Measurements from ENCODE around the gene PLCG2. TPM values are rescaled to one million over a fixed set of nuclear protein-coding genes. Genes with fewer than 3 reads are reported as not detected.

The PLCG2 gene
- polyA plus RNA-seq, 3 donors = 19.5 to 47.4 (median 35.5) TPM

DNA sequence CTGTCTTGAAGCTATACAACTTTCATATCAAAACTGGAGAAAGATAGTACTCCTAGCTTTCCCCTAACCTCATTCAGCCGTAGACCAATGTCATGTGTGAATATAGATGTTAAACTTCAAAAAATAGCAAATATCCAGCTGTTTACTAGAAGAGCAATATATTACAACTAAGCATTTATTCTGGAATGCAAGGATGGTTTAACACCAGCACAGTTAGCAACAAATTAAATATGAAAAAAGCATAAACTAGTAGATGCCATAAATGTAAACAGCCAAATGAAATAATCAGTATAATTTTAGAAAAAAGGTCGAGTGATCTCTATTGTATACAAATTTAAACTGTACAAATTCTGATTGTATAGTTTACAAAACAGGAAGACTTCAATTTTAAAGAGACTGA is 172.5 kb downstream of the PLCG2 start:
- Histone ChIP-seq H3K36me3 (replicated peaks in 1 of 2; ENCODE audit: control insufficient read depth in 1 of 2, insufficient read depth in 2 of 2, low read length in 2 of 2) (peaks cover 77 to 97% of the 10 kb centered on the region in 2 donors), H3K27ac (ENCODE audit: low read depth in 1 of 2, low read length in 2 of 2) (no peak overlapping the region), H3K9ac (ENCODE audit: insufficient read depth, low read length, poor library complexity, severe bottlenecking) (no peak overlapping the region), H3K4me3 (replicated peaks in 1 of 3; ENCODE audit: low read depth in 2 of 3, low read length in 3 of 3) (no peak overlapping the region), H3K4me1 (ENCODE audit: control insufficient read depth in 1 of 2, insufficient read depth in 2 of 2, low read length in 2 of 2) (peaks cover 9 to 12% of the 10 kb centered on the region in 2 donors), H2AFZ (ENCODE audit: insufficient read depth, low read depth, low read length, poor library complexity, severe bottlenecking) (no peak overlapping the region), H3K79me2 (ENCODE audit: insufficient read depth, low read length) (no peaks in the 10 kb centered on the region), H3K27me3 (ENCODE audit: control insufficient read depth in 2 of 2, insufficient read depth in 2 of 2, low read length in 2 of 2) (no peaks in the 10 kb centered on the region), H3K9me3 (replicated peaks in 1 of 2; ENCODE audit: control insufficient read depth in 1 of 2, insufficient read depth in 1 of 2, low read length in 2 of 2) (peaks cover 5 to 37% of the 10 kb centered on the region in 2 donors), H3K4me2 (replicated peaks; ENCODE audit: extremely low read depth, low read length, poor library complexity, severe bottlenecking) (no peak overlapping the region), H4K20me1 (ENCODE audit: insufficient read depth, low read length) (peaks cover 4% of the 10 kb centered on the region)
- Mint-ChIP-seq H3K4me1 (peaks cover 16% of the 10 kb centered on the region), H3K4me3 (no peak overlapping the region), H3K36me3 (peaks cover 90% of the 10 kb centered on the region in 2 donors), H3K27ac (no peak overlapping the region), H3K27me3 (ENCODE audit: low read depth in 3 of 3) (peaks cover 0 to 3% (median 0%) of the 10 kb centered on the region in 3 donors), H3K9me3 (peaks cover 10 to 22% (median 15%) of the 10 kb centered on the region in 7 donors)
- WGBS (ENCODE audit: insufficient coverage) = no CpG with 5 or more reads among the region's 2 CpGs
- no peak for TF ChIP-seq CTCF (IDR thresholded peaks at IDR 0.05)
- intact Hi-C loops (cut with micrococcal nuclease) = no loop called here
- DNase-seq = no peak

DNA sequence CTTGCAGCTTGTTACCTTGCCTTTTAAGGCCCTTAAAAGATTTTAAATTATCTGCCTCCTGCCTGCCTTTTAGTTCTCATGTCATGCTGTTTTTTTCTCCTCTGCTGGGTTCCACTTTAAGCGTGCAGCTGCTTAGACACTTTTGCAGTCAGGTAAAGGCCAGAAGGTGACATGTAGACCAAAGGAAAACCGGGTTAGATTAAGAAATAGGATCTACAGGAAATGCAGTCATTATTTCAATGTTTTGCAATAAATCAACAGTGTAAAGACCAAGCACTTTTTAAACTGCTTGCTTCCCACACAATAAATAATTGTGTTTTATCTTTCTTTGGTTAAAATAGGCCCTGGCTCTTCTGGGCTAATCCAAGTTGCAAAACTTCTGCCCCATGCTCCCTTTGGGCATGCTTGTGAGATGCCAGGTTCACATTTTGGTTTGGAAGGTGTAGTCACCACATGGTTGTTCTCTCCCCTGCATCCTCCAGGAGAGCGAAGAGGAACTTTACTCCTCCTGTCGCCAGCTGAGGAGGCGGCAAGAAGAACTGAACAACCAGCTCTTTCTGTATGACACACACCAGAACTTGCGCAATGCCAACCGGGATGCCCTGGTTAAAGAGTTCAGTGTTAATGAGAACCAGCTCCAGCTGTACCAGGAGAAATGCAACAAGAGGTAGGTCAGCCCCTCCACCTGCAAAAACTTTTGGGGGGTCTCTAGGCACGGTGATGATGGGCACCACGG is 177.3 kb downstream of the PLCG2 start:
- no peaks in the 10 kb centered on the region for H3K27me3 ChIP-seq (ENCODE audit: control insufficient read depth in 2 of 2, insufficient read depth in 2 of 2, low read length in 2 of 2)
- Mint-ChIP-seq H3K4me1 (peaks cover 18% of the 10 kb centered on the region), H3K4me3 (no peak overlapping the region), H3K9me3 (peaks cover 0 to 7% (median 2%) of the 10 kb centered on the region in 7 donors), H3K36me3 (peaks cover 87 to 90% of the 10 kb centered on the region in 2 donors), H3K27me3 (ENCODE audit: low read depth in 3 of 3) (peaks cover 0 to 1% (median 0%) of the 10 kb centered on the region in 3 donors), H3K27ac (peak overlapping the region; percentile 15 to 85 (median 64))
- peaks cover 10 to 15% of the 10 kb centered on the region in 2 donors for H3K4me1 ChIP-seq (ENCODE audit: control insufficient read depth in 1 of 2, insufficient read depth in 2 of 2, low read length in 2 of 2)
- no peak overlapping the region for H2AFZ ChIP-seq (ENCODE audit: insufficient read depth, low read depth, low read length, poor library complexity, severe bottlenecking)
- WGBS (ENCODE audit: insufficient coverage) = 33% methylated on average over 2 of the region's 9 CpGs
- no peaks in the 10 kb centered on the region for H3K79me2 ChIP-seq (ENCODE audit: insufficient read depth, low read length)
- peak; percentile 35 to 66 (median 56) for DNase-seq
- TF ChIP-seq CTCF (IDR thresholded peaks at IDR 0.05) = no peak
- H3K27ac ChIP-seq (ENCODE audit: low read depth in 1 of 2, low read length in 2 of 2) = peak overlapping the region; percentile 8 to 50
- peaks cover 64 to 94% of the 10 kb centered on the region in 2 donors for H3K36me3 ChIP-seq (replicated peaks in 1 of 2; ENCODE audit: control insufficient read depth in 1 of 2, insufficient read depth in 2 of 2, low read length in 2 of 2)
- no peak overlapping the region for H3K4me2 ChIP-seq (replicated peaks; ENCODE audit: extremely low read depth, low read length, poor library complexity, severe bottlenecking)
- H3K4me3 ChIP-seq (replicated peaks in 1 of 3; ENCODE audit: low read depth in 2 of 3, low read length in 3 of 3) = no peak overlapping the region
- H3K9ac ChIP-seq (ENCODE audit: insufficient read depth, low read length, poor library complexity, severe bottlenecking) = no peak overlapping the region
- peaks cover 8% of the 10 kb centered on the region for H4K20me1 ChIP-seq (ENCODE audit: insufficient read depth, low read length)
- intact Hi-C loops (cut with micrococcal nuclease) = no loop called here
- H3K9me3 ChIP-seq (replicated peaks in 1 of 2; ENCODE audit: control insufficient read depth in 1 of 2, insufficient read depth in 1 of 2, low read length in 2 of 2) = peaks cover 0 to 5% of the 10 kb centered on the region in 2 donors

All from CD14-positive monocyte (primary cell).